Choroid plexus epithelial cell (primary cell): Measurements from ENCODE around the gene BRMS1L.
"Not testable (repeated sequence)": the region's sequence is repeated elsewhere in the genome, so short reads cannot be mapped to it uniquely, and the experiment has no call there.

Source experiments
- DNase-seq: peaks from one replicate; pipeline ENCODE4 v3.0.0-alpha.2; 2010; ENCODE audit warnings: low read depth
- H3K4me3 ChIP-seq: 2 replicates; pipeline ENCODE4 v1.5.1; 2011; ENCODE audit warnings: low read depth, mild to moderate bottlenecking, control low read depth, low read length, moderate library complexity
- CTCF ChIP-seq: conservative IDR thresholded peaks from 2 replicates; pipeline ENCODE4 v1.5.1; 2011; ENCODE audit warnings: low read depth, mild to moderate bottlenecking, control low read depth, inconsistent platforms, low read length, moderate library complexity

BRMS1L gene

GRCh38 chr14:35825968-35826217, 245 bp upstream of the BRMS1L start:
- no peak for DNase-seq

GRCh38 chr14:35826952-35827416, 846 bp downstream of the BRMS1L start:
- TF ChIP-seq CTCF, result no peak
- peak; percentile 38 for DNase-seq
- peak overlapping the region; percentile 99 for H3K4me3 ChIP-seq

More at GRCh38 chr14:35825968-35826217, 245 bp upstream of the BRMS1L start:
- H3K4me3 ChIP-seq, result peak overlapping the region; percentile 99
- TF ChIP-seq CTCF, result no peak

GRCh38 chr14:35827678-35828472, 1.7 kb downstream of the BRMS1L start:
- H3K4me3 ChIP-seq, result no peak overlapping the region
- no peak for TF ChIP-seq CTCF
- no peak for DNase-seq

GRCh38 chr14:35829449-35829848, 3.3 kb downstream of the BRMS1L start:
- no peak overlapping the region for H3K4me3 ChIP-seq
- TF ChIP-seq CTCF, result no peak
- peak; percentile 19 for DNase-seq

- DNase-seq, result no peak
- H3K4me3 ChIP-seq, result no peak overlapping the region
- TF ChIP-seq CTCF, result no peak
Observed at GRCh38 chr14:35835208-35835982, 9.3 kb downstream of the BRMS1L start.

GRCh38 chr14:35841704-35842103, 15.6 kb downstream of the BRMS1L start:
- DNase-seq, result not testable (repeated sequence)

GRCh38 chr14:35842245-35842644, 16.1 kb downstream of the BRMS1L start:
- not testable (repeated sequence) for H3K4me3 ChIP-seq, DNase-seq

More at GRCh38 chr14:35841704-35842103, 15.6 kb downstream of the BRMS1L start:
- not testable (repeated sequence) for H3K4me3 ChIP-seq

GRCh38 chr14:35844494-35844893, 18.4 kb downstream of the BRMS1L start:
- TF ChIP-seq CTCF, result no peak
- H3K4me3 ChIP-seq, result no peak overlapping the region
- DNase-seq, result no peak
